Activated CD4-positive, alpha-beta T cell treated with anti-CD3 and anti-CD28 coated beads, Interleukin-2, amount 10 ng/mL, durations not matched to agents 24 days and 14 days (primary cell): ENCODE measurements around the gene CRISPLD2. TPM values are rescaled to one million over a fixed set of nuclear protein-coding genes. Genes with fewer than 3 reads are reported as not detected.

Source experiments
- DNase-seq: peaks from one replicate; pipeline ENCODE4 v3.0.0; 2022
- H3K27ac Mint-ChIP-seq: one replicate; pipeline ENCODE4 v1.8.0; 2022; ENCODE audit warnings: mild to moderate bottlenecking, mixed read lengths
- H3K27me3 Mint-ChIP-seq: one replicate; pipeline ENCODE4 v1.8.0; 2022; ENCODE audit warnings: mixed read lengths
- H3K36me3 Mint-ChIP-seq: one replicate; pipeline ENCODE4 v1.8.0; 2022; ENCODE audit warnings: low read depth, mild to moderate bottlenecking, mixed read lengths
- H3K4me1 Mint-ChIP-seq: one replicate; pipeline ENCODE4 v1.8.0; 2021; ENCODE audit warnings: mixed read lengths
- H3K4me3 Mint-ChIP-seq: one replicate; pipeline ENCODE4 v1.8.0; 2022; ENCODE audit warnings: mild to moderate bottlenecking, moderate library complexity, mixed read lengths
- H3K9me3 Mint-ChIP-seq: one replicate; pipeline ENCODE4 v1.8.0; 2021; ENCODE audit warnings: mixed read lengths
- intact Hi-C: fragments of 100-400 bp; cut with micrococcal nuclease; formaldehyde crosslinking; loops from one replicate; pipeline ENCODE4 v1.15.1; 2023
- total RNA-seq: library from RNA; stranded (reverse); gene quantifications from 2 replicates; pipeline ENCODE4 v1.2.3, GENCODE V29; 2022

The CRISPLD2 gene, protein sequence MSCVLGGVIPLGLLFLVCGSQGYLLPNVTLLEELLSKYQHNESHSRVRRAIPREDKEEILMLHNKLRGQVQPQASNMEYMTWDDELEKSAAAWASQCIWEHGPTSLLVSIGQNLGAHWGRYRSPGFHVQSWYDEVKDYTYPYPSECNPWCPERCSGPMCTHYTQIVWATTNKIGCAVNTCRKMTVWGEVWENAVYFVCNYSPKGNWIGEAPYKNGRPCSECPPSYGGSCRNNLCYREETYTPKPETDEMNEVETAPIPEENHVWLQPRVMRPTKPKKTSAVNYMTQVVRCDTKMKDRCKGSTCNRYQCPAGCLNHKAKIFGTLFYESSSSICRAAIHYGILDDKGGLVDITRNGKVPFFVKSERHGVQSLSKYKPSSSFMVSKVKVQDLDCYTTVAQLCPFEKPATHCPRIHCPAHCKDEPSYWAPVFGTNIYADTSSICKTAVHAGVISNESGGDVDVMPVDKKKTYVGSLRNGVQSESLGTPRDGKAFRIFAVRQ
- total RNA-seq: 0.19 and 0.26 TPM in 2 replicates

DNA sequence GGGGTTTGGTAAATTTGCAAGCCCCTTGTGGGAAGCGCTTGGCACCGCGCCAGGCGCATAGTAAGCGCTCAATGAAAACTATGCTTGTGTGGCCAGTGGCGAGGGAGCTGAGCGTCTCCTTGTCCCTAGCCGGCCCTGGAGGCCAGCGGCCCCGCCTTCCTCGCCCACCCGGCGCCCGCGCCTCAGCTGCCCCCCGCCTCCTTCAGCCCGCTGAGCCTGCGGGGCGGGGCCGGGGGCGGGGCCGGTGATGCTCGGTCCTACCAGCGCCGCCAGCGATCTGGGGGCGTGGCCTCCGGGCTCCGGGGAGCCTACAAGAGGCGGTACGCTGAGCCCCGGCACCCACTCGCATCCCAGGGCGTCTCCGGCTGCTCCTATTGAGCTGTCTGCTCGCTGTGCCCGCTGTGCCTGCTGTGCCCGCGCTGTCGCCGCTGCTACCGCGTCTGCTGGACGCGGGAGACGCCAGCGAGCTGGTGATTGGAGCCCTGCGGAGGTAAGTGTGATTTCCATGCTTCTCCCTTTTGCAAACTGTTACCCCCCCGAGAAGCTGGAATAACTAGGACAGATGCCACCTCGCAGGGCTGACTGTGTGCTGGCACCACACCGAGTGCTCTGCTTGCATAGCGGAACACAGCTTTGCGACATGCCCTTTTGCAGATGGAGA, at the start of gene CRISPLD2:
Gene CRISPLD2 (plus strand): TSS at position 342 of the 661 bp plus-strand sequence. CDS start 18,511 bp downstream, outside the sequence.
- intact Hi-C loops: no loop called here
- Mint-ChIP-seq H3K27ac (no peak within 1 kb of the TSS), H3K9me3 (no peaks in the 10 kb centered on the region), H3K4me3 (peak within 1 kb of the TSS; percentile 75), H3K27me3 (peaks cover 51% of the 10 kb centered on the region), H3K4me1 (peaks cover 6% of the 10 kb centered on the region), H3K36me3 (no peaks in the 10 kb centered on the region)
- peak; percentile 96 for DNase-seq

DNA sequence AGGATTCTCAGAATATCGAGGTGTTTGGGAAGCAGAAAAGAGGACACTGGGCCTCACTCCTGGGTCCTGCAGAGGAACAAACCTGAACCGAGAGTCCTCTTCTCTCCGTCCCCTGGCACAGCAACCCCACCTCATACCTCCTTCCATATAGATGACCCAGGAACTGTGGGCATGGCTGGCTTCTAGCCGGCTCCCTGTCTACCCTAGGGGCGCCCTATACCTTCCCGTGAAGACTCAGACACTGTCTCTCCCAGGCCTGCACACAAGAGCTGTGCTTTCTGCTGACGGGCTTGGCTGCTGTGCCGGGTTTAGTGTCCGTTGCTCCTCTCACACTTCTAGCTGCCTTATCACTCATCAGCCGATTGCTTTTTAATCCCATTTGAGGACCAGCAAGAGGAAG, 46.5 kb upstream of the CRISPLD2 start:
- Mint-ChIP-seq H3K27me3 (no peaks in the 10 kb centered on the region), H3K36me3 (peaks cover 52% of the 10 kb centered on the region), H3K4me3 (no peak overlapping the region), H3K4me1 (peaks cover 9% of the 10 kb centered on the region), H3K9me3 (no peaks in the 10 kb centered on the region), H3K27ac (no peak overlapping the region)
- DNase-seq: no peak
- intact Hi-C loops: no loop called here

DNA sequence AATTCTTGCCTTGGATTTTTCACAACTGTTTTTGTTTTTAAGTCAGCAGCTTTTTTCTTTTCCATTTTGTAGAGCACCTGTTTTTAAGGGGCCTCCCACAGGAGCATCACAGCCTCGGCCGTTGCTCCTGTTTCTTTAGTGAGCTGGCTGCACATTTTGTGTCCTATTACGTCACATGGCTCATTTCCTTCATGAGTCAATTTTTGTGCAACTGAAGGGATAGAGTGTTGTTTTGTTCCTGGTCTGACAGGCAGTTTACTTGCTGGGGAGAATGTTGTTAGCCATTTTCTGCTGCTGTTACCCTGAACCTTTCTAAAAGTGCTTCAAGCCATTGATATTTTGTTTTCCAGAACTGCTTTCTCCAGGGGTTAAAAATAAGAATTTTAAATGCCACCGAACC, 45.0 kb upstream of the CRISPLD2 start:
- Mint-ChIP-seq H3K27me3 (no peaks in the 10 kb centered on the region), H3K36me3 (peaks cover 52% of the 10 kb centered on the region), H3K27ac (no peak overlapping the region), H3K4me3 (no peak overlapping the region), H3K4me1 (no peaks in the 10 kb centered on the region), H3K9me3 (no peaks in the 10 kb centered on the region)
- DNase-seq: no peak
- intact Hi-C loops: no loop called here

DNA sequence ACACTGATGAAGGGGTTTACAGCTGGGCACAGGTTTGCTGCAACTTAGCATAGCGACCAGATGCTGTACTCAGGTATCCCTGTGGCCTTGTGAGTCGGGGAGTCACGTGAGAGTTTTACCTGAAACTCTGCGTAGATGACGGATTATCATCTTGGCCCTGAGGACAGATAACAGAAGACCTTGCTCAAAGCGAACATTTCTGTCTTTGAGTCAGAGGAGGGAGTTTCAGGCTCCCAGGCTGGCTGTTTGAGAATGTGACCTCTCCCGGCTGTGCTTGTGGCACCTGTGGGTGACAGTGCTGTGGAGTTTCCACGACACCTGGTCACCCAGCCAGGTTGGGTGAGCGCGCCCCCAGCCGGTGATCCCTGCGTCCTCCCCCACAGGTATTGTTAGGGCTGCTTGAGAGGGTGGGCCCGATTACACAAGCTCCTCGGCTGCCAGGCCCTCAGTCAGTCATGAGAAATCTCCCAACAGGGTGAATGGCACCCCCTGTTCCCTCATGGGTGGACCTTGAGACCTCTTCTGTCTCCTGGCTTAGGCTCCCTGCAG, 44.4 kb upstream of the CRISPLD2 start:
- H3K27me3 Mint-ChIP-seq: no peaks in the 10 kb centered on the region
- no peak overlapping the region for H3K27ac Mint-ChIP-seq
- peaks cover 55% of the 10 kb centered on the region for H3K36me3 Mint-ChIP-seq
- no peak for DNase-seq
- H3K4me1 Mint-ChIP-seq: no peaks in the 10 kb centered on the region
- no peaks in the 10 kb centered on the region for H3K9me3 Mint-ChIP-seq
- intact Hi-C loops: no loop called here
- H3K4me3 Mint-ChIP-seq: no peak overlapping the region

DNA sequence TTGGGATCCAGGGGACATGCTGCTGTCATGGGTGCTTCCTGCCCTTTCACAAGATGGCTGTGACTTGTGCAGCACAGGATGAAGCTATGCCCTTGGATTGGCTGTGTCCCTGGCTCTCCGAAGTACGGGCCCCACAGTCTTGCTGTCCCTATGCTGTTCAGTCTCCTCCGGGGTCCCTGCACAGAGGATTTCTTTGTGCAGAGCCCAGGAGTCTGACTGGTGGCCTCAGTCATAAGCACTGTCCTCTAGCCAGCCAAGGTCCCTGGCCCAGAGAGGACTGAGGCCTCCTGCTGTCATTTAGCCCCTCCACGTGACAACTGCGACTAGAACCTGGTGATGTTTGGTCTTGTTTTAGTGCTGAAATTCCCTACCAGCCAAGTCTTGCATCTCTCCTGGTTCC, 42.4 kb upstream of the CRISPLD2 start:
- Mint-ChIP-seq H3K4me1 (no peaks in the 10 kb centered on the region), H3K27ac (no peak overlapping the region), H3K27me3 (no peaks in the 10 kb centered on the region), H3K9me3 (no peaks in the 10 kb centered on the region), H3K4me3 (no peak overlapping the region), H3K36me3 (peaks cover 54% of the 10 kb centered on the region)
- intact Hi-C loops: no loop called here
- DNase-seq: no peak

DNA sequence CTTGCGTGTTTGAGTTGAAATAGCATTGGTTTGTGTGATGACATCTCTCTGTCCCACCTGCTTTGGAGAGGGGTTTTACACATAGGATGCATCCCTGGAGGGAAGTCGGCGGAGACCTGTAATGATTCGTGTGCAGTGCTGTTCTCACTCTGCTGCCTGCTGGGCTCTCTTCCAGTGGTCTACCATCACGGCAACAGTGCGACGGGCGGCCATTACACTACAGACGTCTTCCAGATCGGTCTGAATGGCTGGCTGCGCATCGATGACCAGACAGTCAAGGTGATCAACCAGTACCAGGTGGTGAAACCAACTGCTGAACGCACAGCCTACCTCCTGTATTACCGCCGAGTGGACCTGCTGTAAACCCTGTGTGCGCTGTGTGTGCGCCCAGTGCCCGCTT, 41.1 kb upstream of the CRISPLD2 start:
- H3K9me3 Mint-ChIP-seq: no peaks in the 10 kb centered on the region
- intact Hi-C loops: no loop called here
- H3K27ac Mint-ChIP-seq: no peak overlapping the region
- no peak overlapping the region for H3K4me3 Mint-ChIP-seq
- H3K36me3 Mint-ChIP-seq: peaks cover 47% of the 10 kb centered on the region
- no peaks in the 10 kb centered on the region for H3K4me1 Mint-ChIP-seq
- no peaks in the 10 kb centered on the region for H3K27me3 Mint-ChIP-seq
- no peak for DNase-seq

DNA sequence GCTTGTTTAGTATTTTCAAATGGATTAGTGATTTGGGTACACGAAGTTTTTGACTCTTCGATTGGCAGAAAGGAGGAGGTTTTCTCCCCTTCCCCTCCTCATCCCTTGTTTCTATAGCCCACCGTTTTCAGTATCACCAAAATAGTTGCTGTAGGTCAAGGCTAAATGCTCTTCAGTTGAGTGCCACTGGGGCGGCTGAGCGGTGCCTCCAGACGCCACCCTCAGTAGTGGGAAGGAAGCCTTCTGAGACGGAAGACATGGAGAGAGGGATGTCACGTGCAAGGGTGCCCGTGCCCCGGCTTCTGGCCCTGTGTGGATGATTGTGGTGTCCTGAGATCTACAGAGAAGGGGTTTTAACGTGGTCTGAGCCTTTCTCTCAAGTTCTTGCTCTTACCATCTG, 39.7 kb upstream of the CRISPLD2 start:
- Mint-ChIP-seq H3K27ac (no peak overlapping the region), H3K4me1 (no peaks in the 10 kb centered on the region), H3K4me3 (no peak overlapping the region), H3K27me3 (no peaks in the 10 kb centered on the region), H3K9me3 (no peaks in the 10 kb centered on the region), H3K36me3 (peaks cover 39% of the 10 kb centered on the region)
- intact Hi-C loops: no loop called here
- no peak for DNase-seq

DNA sequence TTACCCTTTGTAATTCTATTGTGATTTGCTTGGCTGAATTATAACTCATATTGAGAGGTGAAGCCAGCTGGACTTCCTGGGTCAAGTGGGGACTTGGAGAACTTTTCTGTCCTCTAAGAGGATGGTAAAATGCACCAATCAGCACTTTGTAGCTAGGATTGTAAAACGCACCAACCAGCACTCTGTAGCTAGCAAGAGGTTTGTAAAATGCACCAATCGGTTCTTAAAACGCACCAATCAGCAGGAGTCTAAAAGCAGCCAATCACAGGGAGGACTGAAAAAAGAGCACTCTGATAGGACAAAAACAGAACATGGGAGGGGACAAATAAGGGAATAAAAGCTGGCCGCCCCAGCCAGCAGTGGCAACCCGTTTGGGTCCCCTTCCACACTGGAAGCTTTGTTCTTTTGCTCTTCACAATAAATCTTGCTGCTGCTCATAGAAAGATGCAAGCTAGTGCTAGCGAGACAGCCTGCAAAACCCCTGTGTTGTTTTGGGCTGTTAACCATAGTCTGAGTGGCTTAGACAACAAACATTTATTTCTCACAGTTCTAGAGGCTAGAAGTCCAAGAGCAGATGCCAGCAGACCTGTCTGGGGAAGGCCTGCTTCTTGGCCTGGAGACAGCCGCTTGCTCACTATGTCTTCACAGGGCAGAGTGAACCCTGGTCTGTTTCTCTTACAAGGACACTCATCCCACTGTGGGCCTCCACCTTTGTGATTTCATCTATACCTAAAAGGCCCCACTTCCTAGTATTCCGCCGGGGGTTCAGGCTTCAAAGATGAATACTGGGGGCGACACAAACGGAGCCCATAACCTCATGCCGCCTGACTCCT, 39.0 kb upstream of the CRISPLD2 start:
- DNase-seq: no peak
- Mint-ChIP-seq H3K9me3 (no peaks in the 10 kb centered on the region), H3K27ac (peak overlapping the region; percentile 29), H3K4me3 (no peak overlapping the region), H3K4me1 (no peaks in the 10 kb centered on the region), H3K36me3 (peaks cover 35% of the 10 kb centered on the region), H3K27me3 (no peaks in the 10 kb centered on the region)
- intact Hi-C loops: no loop called here

DNA sequence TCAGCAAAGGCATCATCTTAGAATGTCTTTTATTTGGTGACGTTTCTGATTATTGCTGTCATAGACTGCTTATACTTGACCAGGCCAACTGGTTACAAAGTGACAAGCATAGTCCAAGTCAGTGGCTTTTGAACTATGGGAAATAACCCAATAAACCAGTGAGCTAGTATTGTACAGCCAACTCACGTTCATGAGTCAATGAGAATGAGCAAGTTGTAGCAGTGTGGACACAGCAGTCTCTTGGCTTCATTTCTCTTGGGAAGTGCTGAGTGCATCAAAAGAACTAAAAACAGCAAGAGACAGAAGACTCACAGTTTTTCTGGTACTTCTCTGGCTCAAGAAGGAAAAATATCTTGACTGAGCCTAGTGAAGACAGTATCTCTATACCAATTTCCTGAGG, 36.9 kb upstream of the CRISPLD2 start:
- no peaks in the 10 kb centered on the region for H3K27me3 Mint-ChIP-seq
- no peak for DNase-seq
- peaks cover 23% of the 10 kb centered on the region for H3K36me3 Mint-ChIP-seq
- H3K4me3 Mint-ChIP-seq: no peak overlapping the region
- intact Hi-C loops: no loop called here
- H3K27ac Mint-ChIP-seq: no peak overlapping the region
- H3K9me3 Mint-ChIP-seq: no peaks in the 10 kb centered on the region
- H3K4me1 Mint-ChIP-seq: no peaks in the 10 kb centered on the region

DNA sequence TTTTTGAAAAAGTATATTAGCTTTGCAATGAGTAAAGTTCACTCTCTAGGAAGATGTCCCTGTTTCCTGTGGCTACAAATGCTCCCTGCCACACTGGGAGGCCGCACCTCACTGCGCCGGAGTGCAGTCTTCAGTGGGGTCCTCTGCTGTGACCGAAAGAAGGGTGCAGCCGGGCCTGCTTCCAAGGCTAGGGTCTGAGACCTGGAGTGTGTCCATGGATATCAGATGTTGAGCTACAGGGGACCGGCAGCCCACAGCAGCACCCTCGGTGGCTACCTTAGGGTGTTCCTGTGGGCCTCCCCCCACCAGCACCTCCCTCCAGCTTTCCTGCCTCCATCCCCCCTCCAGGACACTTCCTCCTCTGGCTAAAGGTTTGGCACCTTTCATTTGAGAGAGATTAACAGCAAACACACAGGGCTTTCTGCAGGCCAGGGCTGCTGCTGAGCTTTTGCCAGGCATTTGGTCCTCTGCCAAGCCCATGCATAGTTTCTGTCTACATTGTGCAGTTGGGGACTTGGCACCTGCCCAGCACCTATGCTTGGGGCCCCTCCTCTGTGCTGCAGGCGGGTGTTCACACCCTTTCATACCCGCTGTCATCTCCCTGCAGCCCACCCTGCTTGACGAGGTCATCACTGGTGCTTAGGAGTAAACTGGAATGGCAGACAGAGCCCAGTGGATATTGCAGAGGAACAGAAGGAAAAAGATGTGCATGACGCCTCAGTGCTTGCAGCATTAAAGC, 33.8 kb upstream of the CRISPLD2 start:
- Mint-ChIP-seq H3K27ac (no peak overlapping the region), H3K4me1 (no peaks in the 10 kb centered on the region), H3K4me3 (no peak overlapping the region), H3K9me3 (no peaks in the 10 kb centered on the region), H3K27me3 (no peaks in the 10 kb centered on the region), H3K36me3 (no peaks in the 10 kb centered on the region)
- no peak for DNase-seq
- intact Hi-C loops: no loop called here

DNA sequence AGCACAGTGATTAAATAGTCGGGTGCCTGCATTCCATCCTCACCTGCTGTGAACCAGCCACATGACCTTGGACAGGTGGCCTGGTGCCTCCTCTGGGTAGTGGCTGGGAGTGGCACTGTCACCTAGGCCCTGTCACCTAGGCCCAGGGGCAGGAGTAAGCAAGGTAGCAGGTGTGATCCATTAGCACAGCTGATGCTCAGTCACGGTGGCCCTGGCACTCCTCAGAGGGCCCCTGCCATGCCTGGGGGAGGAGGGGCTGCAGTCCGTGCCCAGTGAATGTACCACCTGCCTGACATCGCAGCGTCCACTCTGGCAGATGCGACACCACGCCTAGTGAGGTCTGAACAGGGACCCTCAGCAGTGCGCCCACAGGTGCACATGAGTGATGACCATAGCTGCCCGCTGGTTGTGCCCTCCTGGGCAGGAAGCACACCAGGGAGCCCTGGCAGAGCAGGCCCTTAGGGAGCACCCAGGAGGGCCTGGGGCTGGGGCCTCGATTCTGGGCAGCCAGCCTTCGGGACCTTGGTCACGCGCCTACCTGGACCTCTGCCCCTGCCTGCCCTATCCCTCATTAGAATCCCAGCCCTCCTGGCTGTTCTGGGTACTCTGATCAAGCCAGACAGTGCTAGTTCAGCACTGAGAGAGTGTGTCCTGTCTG, 33.1 kb upstream of the CRISPLD2 start:
- Mint-ChIP-seq H3K27ac (no peak overlapping the region), H3K36me3 (no peaks in the 10 kb centered on the region), H3K27me3 (no peaks in the 10 kb centered on the region), H3K4me1 (no peaks in the 10 kb centered on the region), H3K4me3 (no peak overlapping the region), H3K9me3 (no peaks in the 10 kb centered on the region)
- intact Hi-C loops: no loop called here
- DNase-seq: no peak

DNA sequence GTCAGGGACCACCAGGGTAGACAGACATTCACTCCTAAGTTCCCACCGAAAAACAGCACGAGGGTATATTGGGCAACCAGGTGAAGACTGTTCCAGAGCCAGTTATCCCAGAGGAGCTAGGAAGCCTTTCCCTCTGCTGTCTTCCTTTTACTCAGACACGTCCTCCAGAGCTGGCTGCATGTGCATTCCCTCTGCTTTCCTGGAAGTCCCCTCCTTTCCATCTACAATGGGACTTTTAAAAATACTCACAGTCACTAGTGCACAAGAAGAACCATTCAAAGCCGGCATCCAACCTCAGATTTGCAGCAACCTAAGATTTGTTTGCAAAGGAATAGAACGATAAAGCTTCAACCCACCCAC, 32.5 kb upstream of the CRISPLD2 start:
- Mint-ChIP-seq H3K9me3 (no peaks in the 10 kb centered on the region), H3K4me3 (no peak overlapping the region), H3K27me3 (no peaks in the 10 kb centered on the region), H3K36me3 (no peaks in the 10 kb centered on the region), H3K4me1 (no peaks in the 10 kb centered on the region), H3K27ac (no peak overlapping the region)
- DNase-seq: no peak
- intact Hi-C loops: no loop called here

DNA sequence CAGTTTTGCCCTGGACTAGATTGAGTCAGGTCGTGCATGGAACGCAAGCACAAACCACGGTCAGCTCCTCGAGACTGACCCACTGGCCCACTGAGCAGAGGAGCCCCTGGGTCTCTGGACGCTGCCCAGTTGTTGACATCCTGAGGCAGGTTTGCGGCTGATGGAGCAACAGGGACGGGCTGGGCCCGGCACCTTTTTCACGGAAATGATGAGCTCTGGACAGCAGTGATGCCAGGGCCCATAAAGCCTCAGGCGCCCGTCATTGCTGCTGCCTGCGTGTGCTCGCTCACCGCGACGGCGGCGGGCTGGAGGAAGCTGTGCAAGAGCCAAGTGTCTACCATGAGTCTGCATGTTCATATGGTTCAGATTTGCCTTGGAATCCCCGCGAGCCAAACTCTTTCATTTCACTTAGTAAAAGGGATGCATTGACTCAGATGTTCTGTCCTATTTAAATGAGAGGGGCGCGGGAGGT, 30.8 kb upstream of the CRISPLD2 start:
- Mint-ChIP-seq H3K4me1 (no peaks in the 10 kb centered on the region), H3K9me3 (no peaks in the 10 kb centered on the region), H3K36me3 (no peaks in the 10 kb centered on the region), H3K27me3 (no peaks in the 10 kb centered on the region), H3K27ac (no peak overlapping the region), H3K4me3 (no peak overlapping the region)
- intact Hi-C loops: no loop called here
- no peak for DNase-seq
